Tibial artery (tissue), 4 donors: ENCODE data around the gene ARAP2.

Experiments used
- DNase-seq, 2 donors: peaks; one replicate each; pipeline ENCODE4 v3.0.0-alpha.2; 2019
- H3K27ac ChIP-seq, 2 donors: fragments of 200-600 bp; sonication (generic) in 1 of 2; 1 replicate in 1 of 2; 2 replicates in 1 of 2; pipeline ENCODE4 v1.5.1; 2018 to 2019; ENCODE audit warnings: mild to moderate bottlenecking in 1 of 2
- H3K27me3 ChIP-seq, 2 donors: fragments of 200-600 bp; sonication (generic) in 1 of 2; one replicate each; pipeline versions ENCODE4 v1.5.1 to v1.6.0; 2016 to 2019
- H3K36me3 ChIP-seq, 3 donors: fragments of 200-600 bp; sonication (generic) in 2 of 3; one replicate each; pipeline ENCODE4 v1.5.1; 2016 to 2019; ENCODE audit warnings: mild to moderate bottlenecking in 2 of 3
- H3K4me1 ChIP-seq, 4 donors: fragments of 200-600 bp; sonication (generic) in 2 of 4; 1 replicate in 3 of 4; 2 replicates in 1 of 4; pipeline ENCODE4 v1.5.1; 2016 to 2019
- H3K4me3 ChIP-seq, 2 donors: fragments of 200-600 bp; sonication (generic) in 1 of 2; 1 replicate in 1 of 2; 2 replicates in 1 of 2; pipeline ENCODE4 v1.5.1; 2018 to 2019; ENCODE audit warnings: mild to moderate bottlenecking in 2 of 2
- H3K9me3 ChIP-seq, 3 donors: fragments of 200-600 bp; sonication (generic) in 1 of 3; one replicate each; pipeline ENCODE4 v1.5.1; 2016 to 2019
- intact Hi-C: fragments of 100-400 bp; cut with DNase I; formaldehyde crosslinking; loops from one replicate; pipeline ENCODE4 v1.15.0; 2023; ENCODE audit warnings: low total_unique reads
- TF ChIP-seq, protein P1 (sequence below), 2 experiments: fragments of 200-600 bp in 1 of 2; fragments of 450-650 bp in 1 of 2; IDR thresholded peaks; one replicate each; pipeline ENCODE4 v1.5.1; 2017 to 2019; ENCODE audit warnings: antibody characterized with exemption in 2 of 2, mild to moderate bottlenecking in 1 of 2, moderate library complexity in 1 of 2

The ARAP2 gene

DNA sequence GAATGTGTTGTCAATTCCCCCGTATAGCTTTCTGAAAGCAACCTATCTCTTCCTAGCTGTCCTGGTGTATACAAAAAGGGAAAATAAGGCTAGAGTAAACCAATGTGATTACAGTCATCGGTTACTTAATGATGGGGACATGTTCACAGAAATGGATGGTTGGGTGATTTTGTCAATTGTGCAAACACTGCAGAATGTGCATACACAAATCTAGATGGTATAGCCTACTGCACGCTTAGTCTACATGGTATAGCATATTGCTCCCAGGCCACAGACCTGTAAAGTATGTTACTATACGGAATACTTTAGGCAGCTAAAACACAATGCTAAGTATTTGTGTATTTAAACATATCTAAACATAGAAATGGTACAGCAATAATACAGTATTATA, 42.2 kb upstream of the ARAP2 start:
- TF ChIP-seq, protein P1, sequence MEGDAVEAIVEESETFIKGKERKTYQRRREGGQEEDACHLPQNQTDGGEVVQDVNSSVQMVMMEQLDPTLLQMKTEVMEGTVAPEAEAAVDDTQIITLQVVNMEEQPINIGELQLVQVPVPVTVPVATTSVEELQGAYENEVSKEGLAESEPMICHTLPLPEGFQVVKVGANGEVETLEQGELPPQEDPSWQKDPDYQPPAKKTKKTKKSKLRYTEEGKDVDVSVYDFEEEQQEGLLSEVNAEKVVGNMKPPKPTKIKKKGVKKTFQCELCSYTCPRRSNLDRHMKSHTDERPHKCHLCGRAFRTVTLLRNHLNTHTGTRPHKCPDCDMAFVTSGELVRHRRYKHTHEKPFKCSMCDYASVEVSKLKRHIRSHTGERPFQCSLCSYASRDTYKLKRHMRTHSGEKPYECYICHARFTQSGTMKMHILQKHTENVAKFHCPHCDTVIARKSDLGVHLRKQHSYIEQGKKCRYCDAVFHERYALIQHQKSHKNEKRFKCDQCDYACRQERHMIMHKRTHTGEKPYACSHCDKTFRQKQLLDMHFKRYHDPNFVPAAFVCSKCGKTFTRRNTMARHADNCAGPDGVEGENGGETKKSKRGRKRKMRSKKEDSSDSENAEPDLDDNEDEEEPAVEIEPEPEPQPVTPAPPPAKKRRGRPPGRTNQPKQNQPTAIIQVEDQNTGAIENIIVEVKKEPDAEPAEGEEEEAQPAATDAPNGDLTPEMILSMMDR (IDR thresholded peaks at IDR 0.05), result no peak
- no peak for DNase-seq
- Histone ChIP-seq H3K27ac (no peak overlapping the region), H3K4me1 (no peaks in the 10 kb centered on the region), H3K36me3 (no peaks in the 10 kb centered on the region), H3K9me3 (no peaks in the 10 kb centered on the region), H3K4me3 (no peak overlapping the region), H3K27me3 (no peaks in the 10 kb centered on the region)
- intact Hi-C loops, result no loop called here

DNA sequence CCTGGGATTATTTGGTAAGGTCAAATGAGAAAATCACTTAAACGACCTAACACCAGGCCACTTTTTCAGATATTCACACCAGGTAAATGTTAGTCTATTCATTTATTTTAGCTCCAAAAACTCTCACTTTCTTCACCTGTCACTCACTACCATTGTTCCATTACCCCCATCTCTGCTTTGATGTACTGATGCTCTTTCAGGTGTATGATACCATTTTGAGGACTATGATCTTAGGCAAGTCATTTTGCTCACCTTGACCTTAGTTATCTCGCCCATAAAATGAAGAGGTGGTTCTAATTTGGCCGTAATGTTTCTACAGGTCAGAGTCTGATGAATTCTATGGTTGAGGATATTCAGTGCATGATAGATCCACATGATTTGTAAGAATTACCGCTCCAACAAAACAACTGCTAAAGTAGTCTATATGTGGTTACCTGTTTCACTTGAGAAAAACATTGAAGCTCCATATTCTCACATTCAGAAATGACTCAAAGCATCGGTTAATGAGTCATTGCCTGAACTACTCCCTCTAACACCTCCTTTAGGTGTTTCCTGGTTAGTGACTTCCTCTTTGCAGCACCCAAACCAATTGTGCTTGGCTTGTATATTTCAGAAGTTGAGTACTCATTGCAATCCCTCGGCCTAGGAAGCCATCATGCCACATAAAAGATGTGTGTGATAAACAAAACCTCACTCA, 41.6 kb upstream of the ARAP2 start:
- no peak overlapping the region for H3K27ac ChIP-seq
- H3K4me3 ChIP-seq, result no peak overlapping the region
- DNase-seq, result no peak
- H3K4me1 ChIP-seq, result no peaks in the 10 kb centered on the region
- intact Hi-C loops, result no loop called here
- no peaks in the 10 kb centered on the region for H3K27me3 ChIP-seq
- no peaks in the 10 kb centered on the region for H3K9me3 ChIP-seq
- H3K36me3 ChIP-seq, result no peaks in the 10 kb centered on the region
- TF ChIP-seq, protein P1 (IDR thresholded peaks at IDR 0.05), result no peak

DNA sequence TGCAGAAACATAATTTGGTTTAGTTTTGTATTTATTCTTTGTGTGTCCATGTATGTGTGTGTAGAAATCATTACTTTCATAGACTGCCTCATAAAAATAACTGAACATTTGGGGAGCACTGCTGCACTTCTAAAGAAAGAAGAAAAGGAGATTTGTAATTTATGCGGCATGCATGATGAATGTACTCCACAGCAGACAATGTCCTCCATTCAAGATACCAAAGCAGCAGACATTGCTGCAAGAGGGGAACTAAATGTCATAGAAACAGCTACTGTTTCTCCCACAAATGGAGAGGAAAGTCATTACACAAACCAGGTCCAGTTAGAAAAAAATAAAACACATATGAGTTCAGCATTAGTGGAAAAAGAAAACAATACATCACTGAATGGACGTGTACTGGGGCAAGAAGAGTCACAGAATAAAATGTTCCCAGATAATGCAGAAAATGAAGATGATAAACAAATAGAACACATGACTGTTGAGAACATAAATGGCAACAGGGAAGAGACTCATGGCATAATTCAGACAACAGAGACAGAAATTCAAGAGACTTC, 39.7 kb upstream of the ARAP2 start:
- no peaks in the 10 kb centered on the region for H3K9me3 ChIP-seq
- no peak overlapping the region for H3K27ac ChIP-seq
- no peaks in the 10 kb centered on the region for H3K27me3 ChIP-seq
- no peaks in the 10 kb centered on the region for H3K36me3 ChIP-seq
- intact Hi-C loops, result no loop called here
- H3K4me1 ChIP-seq, result no peaks in the 10 kb centered on the region
- TF ChIP-seq, protein P1 (IDR thresholded peaks at IDR 0.05), result no peak
- no peak for DNase-seq
- no peak overlapping the region for H3K4me3 ChIP-seq

DNA sequence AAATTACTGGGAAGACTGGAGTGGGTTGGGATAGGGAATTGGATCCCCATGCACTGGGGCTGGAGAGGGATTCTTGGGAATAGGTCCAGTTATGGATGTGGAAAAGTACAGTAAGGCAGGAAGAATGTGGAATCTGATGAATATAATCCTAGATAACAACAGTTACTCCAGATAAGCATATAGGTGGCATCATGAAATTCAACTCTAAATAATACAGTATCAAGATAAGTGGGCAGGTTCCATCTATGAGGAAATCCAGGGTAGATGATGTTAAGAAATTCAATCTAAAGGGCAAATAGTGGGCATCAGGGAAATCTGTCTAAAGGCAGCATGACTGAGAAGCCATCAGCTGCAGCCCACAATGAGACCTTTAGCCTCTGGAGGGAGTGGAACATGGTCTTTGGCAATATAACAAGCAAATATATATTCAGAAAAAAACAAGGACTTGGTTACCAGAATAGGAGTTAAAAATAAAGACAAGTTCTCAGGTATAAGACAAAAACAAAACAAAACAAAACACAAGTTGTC, 38.3 kb upstream of the ARAP2 start:
- Histone ChIP-seq H3K9me3 (no peaks in the 10 kb centered on the region), H3K27ac (no peak overlapping the region), H3K4me3 (no peak overlapping the region), H3K27me3 (no peaks in the 10 kb centered on the region), H3K4me1 (no peaks in the 10 kb centered on the region), H3K36me3 (no peaks in the 10 kb centered on the region)
- no peak for DNase-seq
- TF ChIP-seq, protein P1 (IDR thresholded peaks at IDR 0.05), result no peak
- intact Hi-C loops, result no loop called here

DNA sequence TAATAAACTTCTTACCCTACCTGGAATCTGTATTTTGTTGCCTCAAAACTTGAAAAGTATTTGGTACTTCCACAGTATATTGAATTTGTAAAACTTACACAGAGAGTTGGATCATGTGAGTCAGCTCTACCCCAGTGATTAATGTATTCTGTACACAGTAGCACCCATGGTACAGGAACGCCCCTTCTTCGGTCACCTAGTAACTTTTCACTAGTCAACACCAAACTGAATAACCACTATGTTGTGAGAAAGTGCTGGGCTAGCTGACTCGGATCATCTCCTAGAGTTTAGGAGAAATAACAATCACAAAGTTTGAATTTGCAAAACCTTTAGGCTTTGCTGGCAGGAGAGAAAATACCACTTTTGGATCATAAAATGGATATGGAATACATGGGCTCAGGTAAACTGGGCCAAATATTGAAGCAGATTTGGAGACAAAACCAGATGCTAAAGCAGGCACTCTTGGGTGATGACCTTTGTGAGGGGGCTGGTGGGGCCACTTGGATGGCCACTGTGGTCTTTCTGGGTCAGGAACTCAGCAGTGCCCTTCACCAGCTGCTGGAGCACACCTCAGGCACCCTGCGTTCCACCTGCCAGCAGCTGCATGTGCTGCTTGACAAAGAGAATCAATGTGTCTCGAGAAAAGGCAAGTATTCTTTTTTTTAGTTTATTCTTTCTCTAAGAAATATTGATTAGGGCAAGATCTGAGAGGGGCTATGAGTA, 37.2 kb upstream of the ARAP2 start, which contains the start of gene DTHD1:
Gene DTHD1 (plus strand): TSS at position 233 of the 723 bp plus-strand sequence. CDS start 143 bp downstream, at position 376.
- intact Hi-C loops, result no loop called here
- TF ChIP-seq, protein P1 (IDR thresholded peaks at IDR 0.05), result no peak
- no peak within 1 kb of the TSS for H3K4me3 ChIP-seq
- no peaks in the 10 kb centered on the region for H3K36me3 ChIP-seq
- H3K27me3 ChIP-seq, result no peaks in the 10 kb centered on the region
- no peak for DNase-seq
- no peaks in the 10 kb centered on the region for H3K4me1 ChIP-seq
- H3K9me3 ChIP-seq, result no peaks in the 10 kb centered on the region
- H3K27ac ChIP-seq, result no peak within 1 kb of the TSS
